ENCODE data around the gene CAPSL.
"Not testable (repeated sequence)": the region's sequence is repeated elsewhere in the genome, so short reads cannot be mapped to it uniquely, and the experiment has no call there.

Gene CAPSL

DNA sequence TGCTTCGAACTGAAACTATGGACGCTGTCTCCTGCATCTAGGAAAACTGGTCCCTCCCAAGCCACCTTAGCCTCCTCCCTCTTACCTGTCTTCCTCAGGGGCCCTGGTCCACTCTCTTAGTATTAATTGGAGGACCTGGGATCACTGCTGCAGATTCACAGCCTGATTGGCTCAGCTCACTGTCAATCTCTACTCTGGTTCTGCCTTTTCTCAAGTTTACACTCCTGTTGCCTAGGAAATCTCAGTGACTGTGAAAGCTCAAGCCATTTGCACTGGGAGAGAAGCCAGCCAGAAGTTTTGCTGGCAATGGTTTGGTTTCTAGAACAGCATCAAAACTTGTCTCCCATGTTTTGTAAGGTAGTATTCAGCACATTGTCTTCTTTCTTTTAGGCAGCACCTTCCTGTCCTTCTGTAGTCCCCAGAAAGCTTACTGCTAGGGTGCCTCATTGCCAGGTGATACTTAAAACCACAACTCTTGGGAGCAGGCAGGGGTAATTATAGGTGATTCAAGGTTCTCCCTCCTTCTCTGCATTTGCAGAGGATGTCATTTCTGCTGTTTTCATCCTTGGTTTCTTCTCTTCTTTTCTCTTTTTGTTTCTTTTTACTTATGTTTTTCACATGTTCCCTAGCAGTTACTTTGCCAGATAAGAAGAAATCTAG lies at the start of gene CAPSL:
Gene CAPSL (minus strand): TSS at position 55 of the 660 bp plus-strand sequence. CDS start 17,502 bp downstream, outside the sequence.
- no peak for DNase-seq

DNA sequence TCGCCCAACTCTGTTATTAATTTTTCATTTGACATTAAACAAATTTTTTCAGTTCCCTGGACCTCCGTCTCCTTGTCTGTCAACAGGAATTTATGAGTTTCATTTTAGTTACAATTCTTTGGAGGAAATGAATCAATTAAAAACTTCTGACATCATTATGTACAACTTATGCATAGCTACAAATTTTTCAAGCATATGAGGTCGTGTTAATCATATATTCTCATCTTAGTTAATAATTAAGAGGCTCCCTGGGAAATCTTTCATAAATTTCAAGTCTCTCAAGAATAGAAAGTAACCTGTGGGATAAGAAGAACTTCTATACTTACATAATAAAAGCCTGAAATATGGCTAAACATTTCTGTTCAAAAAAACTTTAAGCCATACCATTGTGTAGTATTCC lies 49.4 kb upstream of the CAPSL start:
- DNase-seq = no peak

DNA sequence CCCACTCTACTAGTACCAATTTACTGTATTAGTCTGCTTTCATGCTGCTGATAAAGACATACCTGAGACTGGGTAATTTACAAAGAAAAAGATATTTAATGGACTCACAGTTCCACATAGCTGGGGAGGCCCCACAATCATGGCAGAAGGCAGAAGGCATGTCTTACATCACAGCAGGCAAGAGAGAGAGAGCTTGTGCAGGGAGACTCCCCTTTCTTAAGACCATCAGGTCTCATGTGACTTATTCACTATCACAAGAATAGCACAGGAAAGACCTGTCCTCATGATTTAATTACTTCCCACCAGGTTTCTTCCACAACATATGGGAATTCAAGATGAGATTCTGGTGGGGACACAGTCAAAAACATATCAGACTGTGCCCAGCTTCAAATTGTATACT lies 41.3 kb upstream of the CAPSL start:
- DNase-seq = no peak

DNA sequence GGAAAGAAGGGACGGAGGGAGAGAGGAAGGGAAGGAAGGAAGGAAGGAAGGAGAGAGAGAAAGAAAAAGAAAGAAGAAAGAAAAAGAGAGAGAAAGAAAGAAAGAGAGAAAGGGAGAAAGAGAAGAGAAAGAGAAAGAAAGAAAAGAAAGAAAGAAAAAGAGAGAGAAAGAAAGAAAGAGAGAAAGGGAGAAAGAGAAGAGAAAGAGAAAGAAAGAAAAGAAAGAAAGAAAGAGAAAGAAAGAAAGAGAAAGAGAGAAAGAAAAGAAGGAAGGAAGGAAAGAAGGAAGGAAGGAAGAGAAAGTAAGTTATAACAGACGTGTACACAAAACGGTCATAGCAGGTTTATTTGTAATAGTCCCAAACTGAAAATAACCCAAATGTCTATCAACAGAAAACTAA lies 38.4 kb upstream of the CAPSL start:
- not testable (repeated sequence) for DNase-seq

DNA sequence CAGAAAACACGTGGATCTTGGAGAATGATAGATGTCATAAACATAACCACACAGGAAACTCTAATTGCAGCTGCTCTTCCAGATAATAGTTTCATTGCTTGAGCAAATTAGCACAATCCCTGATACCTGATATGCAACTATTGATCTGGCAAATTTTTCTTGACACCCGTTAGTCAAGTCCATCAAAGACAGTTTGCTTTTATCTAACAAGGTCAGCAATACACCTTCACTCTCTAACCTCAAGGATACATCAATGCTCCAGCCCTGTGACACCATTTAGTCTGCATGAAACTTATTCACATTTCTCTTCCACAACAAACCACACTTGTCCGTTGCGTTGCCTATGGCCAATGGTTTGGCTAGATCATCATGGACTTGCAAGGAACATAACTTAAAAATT lies 36.1 kb upstream of the CAPSL start:
- no peak for DNase-seq

DNA sequence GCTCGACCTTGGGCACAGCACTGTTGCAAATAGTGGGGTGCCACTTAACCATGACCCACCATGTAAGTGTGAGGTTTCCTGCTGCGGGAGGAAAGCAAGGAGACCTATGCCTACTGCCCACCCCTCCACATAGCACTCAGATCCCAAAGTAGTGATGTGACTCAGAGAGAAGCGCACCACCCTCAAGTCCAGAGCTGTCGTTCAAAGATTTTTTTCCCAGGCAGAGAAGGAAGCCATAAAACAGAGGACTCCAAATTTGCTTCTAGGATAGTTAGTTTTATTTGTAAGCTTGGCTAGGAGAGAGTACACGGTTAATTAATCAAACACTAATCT lies 33.4 kb upstream of the CAPSL start:
- DNase-seq = no peak

DNA sequence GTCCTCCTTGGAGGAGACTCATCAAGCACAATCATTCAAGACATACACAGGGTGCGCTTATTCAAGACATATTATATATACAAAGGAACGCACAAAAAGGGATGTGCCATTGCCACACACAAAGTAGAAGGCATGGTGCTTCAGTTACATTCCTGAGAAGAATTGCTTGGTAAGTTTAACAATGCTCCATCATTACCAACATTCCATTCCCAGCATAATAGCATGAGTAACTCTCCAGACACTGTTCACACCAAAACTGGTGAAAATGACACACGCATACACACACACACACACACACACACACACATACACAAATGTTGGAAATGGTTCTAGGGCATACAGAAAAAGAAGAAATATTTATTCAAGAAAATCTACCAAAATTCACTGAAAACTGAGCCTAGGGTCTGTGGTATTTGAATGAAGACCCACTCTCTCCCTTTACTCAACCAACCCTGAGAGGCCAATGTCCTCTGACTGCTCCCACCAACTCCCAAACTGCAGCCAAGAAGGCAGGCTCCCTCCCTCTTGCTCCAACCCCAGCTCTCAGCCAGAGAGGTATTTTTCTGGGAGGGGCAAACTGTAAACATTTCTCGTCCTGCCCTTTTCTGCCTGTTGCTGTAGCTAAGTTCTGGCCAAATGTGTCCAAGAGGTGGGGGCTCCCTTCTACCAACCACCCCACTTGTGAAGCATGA lies 32.9 kb upstream of the CAPSL start:
- DNase-seq = no peak

DNA sequence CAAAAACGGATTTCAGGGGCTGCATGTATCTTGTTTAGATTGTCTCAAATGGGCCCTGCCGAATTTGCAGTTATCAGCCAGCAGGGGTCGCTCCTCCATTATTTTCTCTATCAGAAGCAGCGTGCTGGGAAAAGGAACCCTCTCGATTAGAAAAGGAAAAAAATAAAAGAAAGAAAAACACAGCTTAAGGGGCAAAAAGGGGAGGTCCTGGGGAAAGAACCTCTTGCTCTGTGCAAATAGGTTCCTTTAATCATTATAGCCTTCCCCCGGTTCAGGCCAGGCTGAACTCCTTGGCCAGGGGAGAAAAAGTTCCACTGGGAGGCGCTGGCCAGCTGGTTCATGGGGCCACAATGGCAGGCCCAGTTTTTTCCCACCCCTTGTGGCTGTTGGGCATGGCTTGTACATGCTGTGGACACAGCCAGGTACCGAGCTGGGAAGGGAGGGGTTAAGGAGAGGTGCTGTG lies 25.0 kb upstream of the CAPSL start:
- no peak for DNase-seq

DNA sequence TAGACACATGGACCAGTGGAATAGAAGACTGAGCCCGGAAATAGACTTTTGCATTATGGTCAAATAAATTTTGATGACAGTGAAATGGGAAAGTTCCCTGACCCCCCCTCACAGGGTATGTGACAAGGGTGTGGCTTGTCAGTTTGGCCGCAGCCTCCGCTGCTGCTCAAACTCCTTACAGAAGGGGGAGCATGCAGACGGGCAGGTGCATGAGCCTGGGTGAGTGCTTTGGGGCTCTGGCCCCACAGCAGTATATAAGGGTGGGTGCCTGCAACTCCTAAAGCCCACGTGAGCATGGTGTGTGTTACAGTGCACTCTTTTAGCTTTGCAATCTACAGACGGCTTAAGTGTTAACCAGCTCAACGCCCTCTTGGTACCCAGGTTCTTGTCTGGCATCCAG lies 21.9 kb upstream of the CAPSL start:
- no peak for DNase-seq

DNA sequence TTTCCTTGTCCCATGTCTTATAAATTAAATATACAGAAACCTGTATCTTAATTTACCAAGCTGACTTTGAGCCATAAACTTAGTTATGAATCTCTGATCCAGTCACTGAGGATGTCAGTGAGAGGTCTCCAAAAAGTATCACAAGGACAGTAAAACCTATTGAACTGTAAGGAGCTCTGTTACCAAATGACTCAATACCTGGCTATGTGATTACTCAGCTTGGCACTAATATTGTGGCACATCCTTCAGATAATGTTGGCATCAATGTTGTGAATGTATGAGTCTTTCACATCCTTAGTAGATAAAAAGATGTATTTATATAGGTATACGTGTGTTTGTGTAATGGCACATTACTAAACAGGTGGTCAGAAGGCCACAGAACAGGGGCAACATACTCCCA lies 18.0 kb upstream of the CAPSL start:
- DNase-seq = no peak

DNA sequence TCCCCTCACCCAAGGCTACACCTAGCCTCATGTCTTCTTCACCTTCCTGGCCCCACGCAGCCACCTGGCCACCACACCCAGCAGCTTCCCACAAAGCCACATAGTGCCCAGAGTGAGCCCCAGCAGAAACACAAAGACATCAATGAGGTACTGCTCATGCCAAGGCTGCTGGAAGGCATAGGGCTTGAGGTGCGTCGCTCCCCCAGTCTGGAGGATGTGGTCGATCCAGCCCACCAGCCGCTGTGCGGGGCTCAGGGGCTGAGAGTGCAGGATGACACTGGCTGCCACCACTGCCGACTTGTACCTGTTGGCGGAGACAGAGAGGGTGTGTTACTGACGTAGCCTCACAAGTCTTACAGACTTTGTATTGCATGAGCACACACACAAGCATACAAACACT lies 15.8 kb upstream of the CAPSL start:
- DNase-seq = no peak

DNA sequence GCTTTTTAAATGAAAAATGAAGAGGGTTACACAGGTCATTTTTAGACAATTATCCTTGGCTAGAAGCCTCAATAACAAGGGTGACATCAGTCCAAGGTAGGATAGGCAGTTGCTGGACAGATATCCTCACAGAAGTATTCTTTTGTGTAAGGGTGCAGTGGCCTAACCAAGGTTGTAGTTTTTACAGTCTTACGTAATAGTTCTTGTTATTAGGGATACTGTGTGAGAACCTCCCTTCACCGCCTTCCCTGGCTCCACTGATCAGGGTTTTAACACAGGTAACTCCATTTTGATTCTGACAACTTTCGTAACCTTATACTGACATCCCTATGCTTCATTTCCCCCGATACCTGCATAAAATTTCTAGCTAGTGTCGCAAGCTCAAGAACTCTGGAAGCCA lies 8.7 kb upstream of the CAPSL start:
- DNase-seq = no peak

DNA sequence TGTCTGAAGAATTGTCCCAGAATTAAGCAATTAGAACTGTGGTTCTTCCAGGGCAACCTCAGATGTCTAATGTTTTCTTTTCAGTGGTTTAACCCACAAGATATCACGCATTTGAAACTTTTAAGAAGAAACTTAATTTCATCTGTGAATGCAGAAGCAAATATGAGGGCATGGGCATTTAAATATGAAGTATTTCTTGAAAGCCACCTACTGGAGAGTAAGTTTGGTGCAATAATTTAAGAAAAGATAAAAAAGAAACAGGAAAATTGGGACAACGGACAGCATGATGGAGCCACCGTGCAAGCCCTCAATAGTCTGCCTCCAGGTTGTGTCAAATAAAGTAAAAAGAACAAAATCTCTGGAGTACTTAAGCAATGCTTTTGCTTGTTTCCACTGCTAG lies 1.2 kb upstream of the CAPSL start:
- no peak for DNase-seq

DNA sequence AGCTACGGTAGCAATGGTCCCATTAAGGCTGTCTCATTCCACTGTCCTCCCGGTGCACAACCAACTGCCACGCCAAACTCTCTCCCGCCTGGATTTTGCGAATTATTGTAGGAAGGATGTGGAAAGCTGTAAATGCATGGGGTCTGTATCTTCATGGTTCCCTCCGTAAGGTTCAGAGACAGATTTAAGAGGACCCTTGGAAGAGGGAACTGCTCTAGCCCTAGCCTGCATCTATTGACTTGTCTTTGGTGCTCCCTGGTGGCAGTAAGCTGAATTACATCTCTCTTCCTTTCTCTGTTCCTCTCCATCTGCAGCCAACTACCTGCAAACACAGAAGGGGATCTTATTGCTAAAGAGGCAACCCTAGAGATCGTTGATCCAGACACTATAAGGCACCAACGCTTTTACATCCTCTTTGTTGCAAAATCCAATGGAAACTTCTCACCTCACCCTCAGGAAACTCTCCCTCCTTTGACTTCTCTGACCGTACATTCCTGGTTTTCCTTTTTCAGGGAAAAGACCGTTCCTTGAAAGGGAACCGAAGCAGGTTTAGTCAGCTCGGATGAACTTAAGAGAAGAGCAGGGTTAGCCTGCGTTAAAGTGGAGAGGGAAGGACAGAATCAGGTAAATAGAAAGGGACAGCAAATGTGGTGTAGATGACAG lies 11.9 kb downstream of the CAPSL start:
- DNase-seq = peak; percentile 75

DNA sequence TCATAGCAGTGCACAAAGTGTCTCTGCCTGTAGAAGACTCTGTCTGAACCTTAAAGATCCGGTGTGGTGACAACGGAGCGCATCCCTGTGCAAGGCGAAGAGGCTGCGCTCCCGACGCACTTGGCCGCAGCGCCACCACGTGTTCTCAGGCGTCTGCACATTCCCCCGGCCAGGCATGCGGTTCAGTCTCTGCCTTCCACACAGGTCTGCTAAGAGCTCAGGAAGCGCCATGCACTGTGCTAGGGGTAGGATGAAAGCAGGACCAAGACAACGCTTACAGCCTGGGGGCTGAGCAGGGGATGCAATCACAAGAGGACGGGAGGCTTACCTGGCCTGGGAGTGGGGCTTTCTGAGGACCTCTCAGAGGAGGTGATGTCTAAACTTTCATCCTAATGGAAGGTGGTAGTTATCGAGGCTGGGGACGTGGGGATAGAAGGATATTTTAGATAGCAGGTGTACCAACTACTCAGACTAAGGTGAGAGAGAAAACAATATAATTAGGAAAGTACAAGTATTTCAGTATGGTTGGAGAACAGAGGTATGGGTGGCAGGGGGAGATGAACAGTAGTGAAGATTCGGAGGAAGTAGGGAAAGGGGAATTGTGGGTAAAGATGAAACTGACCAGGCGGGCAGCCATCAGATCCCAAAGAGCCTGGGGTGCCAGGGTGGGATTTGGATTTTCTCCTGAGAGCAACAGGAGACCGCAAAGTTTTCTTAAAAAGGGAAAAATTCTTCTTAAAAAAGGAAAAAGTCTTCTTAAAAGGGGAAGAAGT lies 13.3 kb downstream of the CAPSL start:
- DNase-seq = peak; percentile 86

DNA sequence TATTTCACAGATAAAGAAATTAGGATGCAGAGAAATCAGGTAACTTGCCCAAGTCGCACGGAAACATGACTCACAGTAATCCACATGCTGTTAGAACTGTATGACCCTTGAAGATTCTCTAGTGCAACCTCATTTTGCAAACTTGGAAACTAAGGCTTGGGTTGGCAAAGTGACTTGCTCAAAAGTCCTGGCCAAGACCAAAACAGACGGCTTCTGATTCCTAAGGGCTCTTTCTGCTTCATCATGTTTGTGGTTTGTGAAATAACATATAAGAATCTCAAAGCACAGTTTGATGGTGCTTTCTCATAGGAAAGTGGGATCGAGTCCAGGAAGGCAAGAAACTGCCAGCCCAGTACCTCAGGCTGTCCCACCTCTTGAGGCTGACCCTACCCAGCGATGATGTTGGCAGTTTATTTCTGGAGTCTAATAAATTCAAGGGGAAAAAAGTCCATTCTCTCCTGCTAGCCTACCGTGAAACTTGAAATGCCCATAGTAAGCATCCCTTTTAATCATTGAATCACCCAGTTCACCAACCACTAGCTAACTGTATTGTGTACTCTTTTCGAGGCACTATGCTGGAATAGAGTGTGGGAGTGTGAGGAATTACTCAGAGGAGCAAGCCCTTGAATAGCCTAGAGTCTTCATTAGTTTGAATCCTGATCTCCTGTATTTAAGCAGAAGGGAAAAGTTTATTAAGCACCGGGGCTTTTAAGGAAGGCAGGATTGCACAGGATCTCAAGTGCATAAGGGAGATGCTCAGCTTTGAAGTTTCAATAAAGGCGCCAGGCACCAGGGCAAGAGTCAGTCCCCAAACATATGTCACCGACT lies 14.1 kb downstream of the CAPSL start:
- no peak for DNase-seq

DNA sequence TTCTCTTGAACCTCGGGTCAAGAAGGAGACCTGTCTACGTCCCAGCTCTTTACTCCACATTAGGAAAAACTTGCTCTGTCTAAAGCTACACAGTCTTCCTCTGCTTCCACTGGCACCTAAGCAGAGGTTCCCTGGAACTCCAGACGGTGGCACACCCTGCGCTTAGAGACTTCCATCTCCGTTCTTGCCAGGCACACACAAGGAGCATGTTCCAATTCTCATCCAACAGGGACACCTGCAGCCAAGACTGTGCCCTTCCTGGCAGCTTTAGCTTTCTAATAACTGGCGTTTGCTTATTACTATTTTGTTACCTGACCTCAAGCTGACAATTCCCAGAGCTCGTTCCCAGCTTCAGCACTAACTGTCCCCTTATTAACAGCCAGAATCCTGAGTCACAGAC lies 16.0 kb downstream of the CAPSL start:
- DNase-seq = no peak

DNA sequence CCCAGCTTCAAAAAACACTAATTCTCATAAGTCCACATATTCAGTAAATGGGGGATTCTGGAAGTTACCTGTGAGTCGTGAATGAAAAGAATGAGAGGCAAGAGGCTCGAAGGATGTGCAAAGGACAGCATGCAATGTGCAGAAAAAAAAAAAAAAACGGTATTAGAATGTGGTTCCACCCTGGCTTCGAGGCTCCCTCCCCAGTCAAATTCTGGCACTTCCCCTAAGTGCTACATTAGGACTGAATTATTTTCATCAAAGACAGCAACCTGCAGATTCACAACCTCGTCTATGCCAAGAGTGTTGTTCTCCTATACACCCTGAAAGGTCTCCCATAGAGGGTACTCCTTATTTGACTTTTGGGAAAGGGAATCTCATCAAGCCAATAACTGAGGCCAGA lies 16.5 kb downstream of the CAPSL start:
- DNase-seq = no peak

DNA sequence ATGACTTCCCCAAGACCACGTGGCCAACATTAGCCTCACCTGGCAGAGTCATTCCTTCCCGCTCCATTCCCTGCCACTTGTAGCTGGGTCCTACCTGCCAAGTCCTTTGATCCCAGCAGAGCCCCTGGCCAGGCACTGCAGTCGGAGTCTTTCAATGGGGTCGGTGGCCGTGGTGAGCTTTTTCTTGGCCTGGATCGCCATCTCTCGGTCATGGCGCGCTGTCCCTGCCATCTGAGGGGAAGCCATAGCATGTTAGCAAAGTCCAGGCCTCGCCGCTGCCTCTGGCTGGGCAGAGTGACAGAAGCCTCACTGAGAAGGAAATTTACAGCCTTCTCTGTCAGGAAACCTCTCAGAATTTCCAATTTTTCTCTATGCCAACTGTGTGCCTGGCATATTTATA lies 17.5 kb downstream of the CAPSL start:
- no peak for DNase-seq

DNA sequence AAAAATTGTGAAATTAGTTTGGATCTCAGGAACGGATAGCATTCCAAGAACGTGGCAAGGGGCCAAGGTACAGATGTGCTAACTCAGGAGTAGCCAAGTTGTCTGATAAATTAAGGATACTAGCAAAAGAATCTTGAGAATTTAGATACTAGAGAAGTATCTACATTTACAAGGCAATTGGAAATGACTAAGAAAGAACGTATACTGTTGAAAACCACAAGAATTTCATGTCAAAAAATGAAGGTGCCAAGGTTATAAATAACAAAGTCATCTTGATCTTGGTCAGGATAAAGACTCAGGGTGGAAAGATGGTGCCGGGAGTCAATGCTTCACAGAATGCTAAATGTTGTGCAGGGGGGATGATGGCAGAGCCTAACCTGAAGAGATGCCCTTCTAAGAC lies 19.2 kb downstream of the CAPSL start:
- DNase-seq = no peak

DNA sequence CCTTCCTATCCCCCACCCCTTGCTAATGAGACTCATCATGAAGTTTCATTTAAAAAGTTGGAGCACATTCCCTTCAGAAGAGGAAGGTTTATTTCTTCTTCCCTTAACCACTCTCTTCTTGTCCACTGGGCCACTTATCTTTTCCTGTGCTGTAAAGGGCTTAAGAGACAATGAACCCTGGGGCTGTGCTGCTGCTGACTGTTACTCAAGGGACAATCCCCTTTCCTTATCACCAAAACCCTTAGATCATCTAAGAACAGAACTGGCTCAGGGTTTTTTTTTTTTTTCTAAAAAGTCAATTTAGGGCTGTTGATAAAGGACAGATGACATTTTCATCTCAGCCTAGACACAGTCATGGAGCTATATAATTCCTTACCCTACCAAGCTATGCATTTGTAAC lies 29.6 kb downstream of the CAPSL start:
- DNase-seq = no peak

DNA sequence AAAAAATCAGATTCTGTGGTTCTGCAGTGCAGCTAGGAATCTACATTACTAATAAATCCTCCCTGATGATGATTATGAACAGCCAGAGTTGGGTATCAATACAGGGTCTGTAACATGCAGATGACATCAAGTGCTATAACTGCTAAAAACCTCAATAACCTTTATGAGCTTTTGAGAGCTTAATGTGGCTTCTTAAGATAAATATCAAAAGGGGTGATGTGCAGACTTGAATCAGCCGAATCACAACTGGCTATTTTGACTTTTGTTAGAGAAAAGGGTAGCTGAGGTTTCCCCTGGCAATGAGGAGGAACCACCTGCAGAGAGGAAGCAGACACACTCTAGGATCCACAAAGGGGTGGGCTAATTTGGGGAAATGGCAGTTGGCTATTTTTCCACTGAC lies 30.2 kb downstream of the CAPSL start:
- no peak for DNase-seq
